Measurements from ENCODE around the gene SPRED2.

SPRED2 gene

DNA sequence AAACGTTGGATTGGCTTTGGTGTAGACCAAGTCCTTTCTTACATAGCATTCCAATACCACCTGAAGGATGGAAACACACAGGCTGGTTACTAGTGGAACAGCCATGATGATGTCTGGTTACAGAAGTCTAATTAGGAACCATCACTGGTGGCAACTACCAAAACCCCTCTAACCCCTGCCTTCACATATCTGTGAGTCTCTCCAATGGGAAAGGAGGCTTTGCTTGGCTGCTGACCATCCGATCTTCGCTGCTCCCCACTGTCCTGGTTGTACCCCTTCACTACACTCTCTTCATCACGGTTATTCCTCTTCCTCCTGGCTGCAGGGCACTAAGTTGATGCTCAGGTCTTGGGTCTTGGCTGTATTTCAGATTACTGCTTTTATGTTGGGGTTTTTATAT lies 97.7 kb downstream of the SPRED2 start:
- H3K4me3 ChIP-seq (ENCODE audit: low read length), result no peak overlapping the region
- TF ChIP-seq CTCF (conservative IDR thresholded peaks at IDR 0.05; ENCODE audit: low read depth, low read length), result no peak
- no peak for DNase-seq (ENCODE audit: low read depth)

DNA sequence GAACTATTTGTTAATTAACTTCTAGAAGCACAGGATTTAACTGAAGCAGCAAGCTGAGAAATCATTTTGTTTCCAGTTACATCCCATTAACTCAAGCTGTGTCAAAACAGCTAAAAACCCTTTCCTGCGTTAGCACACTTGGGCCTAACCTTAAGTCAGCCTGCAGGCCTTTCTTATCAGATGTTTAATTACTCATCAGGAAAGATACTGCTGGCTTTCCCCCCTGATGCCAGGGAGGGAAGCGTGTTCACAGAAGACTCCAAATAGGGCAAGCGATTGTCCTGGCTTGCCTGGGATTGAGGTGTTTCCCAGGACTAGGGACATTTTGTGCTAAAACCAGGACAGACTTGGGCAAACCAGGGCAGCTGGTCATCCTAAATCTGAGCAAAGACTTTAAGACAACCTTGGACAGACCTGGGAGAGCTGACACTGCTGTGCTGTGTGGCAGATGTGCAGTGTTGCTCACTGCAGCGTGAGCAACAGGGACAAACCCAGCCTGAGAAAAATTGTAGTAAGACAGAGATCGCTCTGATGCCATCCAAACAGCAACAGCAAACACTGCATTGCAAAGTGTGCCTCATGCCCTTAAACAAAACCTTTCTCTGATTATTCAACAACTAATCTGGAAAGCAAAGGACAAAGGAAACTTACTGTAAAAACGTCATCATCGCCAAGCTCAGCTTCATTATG lies 100.9 kb downstream of the SPRED2 start:
- no peak overlapping the region for H3K4me3 ChIP-seq (ENCODE audit: low read length)
- no peak for TF ChIP-seq CTCF (conservative IDR thresholded peaks at IDR 0.05; ENCODE audit: low read depth, low read length)
- DNase-seq (ENCODE audit: low read depth), result no peak

DNA sequence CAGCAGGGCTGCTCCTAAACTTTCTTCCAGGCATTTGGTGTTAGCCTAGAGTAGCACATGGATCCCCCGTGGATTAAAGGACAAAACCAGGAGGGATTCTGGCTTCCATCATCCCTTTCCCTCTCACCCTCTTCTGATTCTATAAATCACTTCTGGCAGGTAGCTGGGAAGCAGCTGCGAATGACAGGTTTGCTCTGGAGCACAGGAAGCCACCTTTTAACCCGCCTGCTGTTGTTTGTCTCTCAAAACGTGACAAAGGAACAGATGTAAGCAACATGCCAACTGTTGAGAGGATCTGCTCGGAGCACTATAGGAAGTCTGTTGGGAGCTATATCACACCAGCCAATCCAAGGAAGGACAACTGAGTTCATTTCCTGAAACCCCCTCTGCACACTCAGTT lies 102.9 kb downstream of the SPRED2 start:
- H3K4me3 ChIP-seq (ENCODE audit: low read length), result no peak overlapping the region
- DNase-seq (ENCODE audit: low read depth), result no peak
- TF ChIP-seq CTCF (conservative IDR thresholded peaks at IDR 0.05; ENCODE audit: low read depth, low read length), result no peak

- no peak for TF ChIP-seq CTCF (conservative IDR thresholded peaks at IDR 0.05; ENCODE audit: low read depth, low read length)
- DNase-seq (ENCODE audit: low read depth), result no peak
- H3K4me3 ChIP-seq (ENCODE audit: low read length), result no peak overlapping the region
Measured at GRCh38 chr2:65326276-65326675, 106.1 kb downstream of the SPRED2 start.

- DNase-seq (ENCODE audit: low read depth), result no peak
- no peak for TF ChIP-seq CTCF (conservative IDR thresholded peaks at IDR 0.05; ENCODE audit: low read depth, low read length)
- H3K4me3 ChIP-seq (ENCODE audit: low read length), result no peak overlapping the region
Measured at GRCh38 chr2:65325066-65325465, 107.3 kb downstream of the SPRED2 start.

- TF ChIP-seq CTCF (conservative IDR thresholded peaks at IDR 0.05; ENCODE audit: low read depth, low read length), result no peak
- no peak for DNase-seq (ENCODE audit: low read depth)
- H3K4me3 ChIP-seq (ENCODE audit: low read length), result no peak overlapping the region
Measured at GRCh38 chr2:65320946-65321345, 111.5 kb downstream of the SPRED2 start.

DNA sequence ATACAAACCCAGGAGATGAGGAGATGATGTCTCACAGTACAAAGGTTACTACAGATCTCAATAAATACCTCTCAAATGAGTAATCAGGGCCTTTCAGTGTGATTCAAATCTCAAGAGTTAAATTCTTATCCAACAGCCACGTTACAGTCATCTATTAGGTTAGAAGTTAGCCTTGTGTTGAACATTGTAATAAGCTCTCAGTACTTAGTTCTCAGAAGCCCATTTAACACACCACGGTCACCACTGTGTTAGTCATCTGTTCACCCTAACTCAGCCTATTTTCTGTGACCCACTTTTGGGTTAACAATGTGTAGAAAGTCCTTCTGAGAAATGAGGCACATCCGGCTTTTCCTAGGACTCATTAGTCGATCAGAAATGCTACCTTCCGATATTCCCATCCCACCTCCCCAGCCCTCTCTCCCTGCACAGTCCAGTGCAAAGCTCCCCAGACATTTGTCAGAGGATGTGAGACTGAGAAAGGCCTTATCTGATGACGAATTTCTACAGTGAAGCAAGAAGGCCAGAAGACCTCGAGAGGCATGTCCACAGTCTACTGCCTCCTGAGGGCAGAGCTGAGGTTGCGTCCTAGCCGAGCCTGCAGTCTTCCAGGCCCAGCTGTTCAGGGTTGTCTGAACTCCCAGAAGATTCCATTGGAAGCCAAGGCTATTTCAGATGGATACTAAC lies 112.2 kb downstream of the SPRED2 start:
- peak; percentile 62 for TF ChIP-seq CTCF (conservative IDR thresholded peaks at IDR 0.05; ENCODE audit: low read depth, low read length)
- H3K4me3 ChIP-seq (ENCODE audit: low read length), result peak overlapping the region; percentile 3
- DNase-seq (ENCODE audit: low read depth), result peak; percentile 84

Measured in retinal pigment epithelial cell (primary cell).